Immature natural killer cell (primary cell): Measurements from ENCODE around the gene SLC1A5. TPM values are rescaled to one million over a fixed set of nuclear protein-coding genes. Genes with fewer than 3 reads are reported as not detected.
"Not testable (repeated sequence)": the region's sequence is repeated elsewhere in the genome, so short reads cannot be mapped to it uniquely, and the experiment has no call there.

Experiments
- DNase-seq, 3 donors: peaks; one replicate each; pipeline ENCODE4 v3.0.0; 2022; ENCODE audit warnings: mixed read lengths in 1 of 3
- H3K27ac Mint-ChIP-seq, 6 donors: one replicate each; pipeline ENCODE4 v1.8.0; 2020; ENCODE audit warnings: mixed read lengths in 6 of 6, mild to moderate bottlenecking in 5 of 6, inconsistent platforms in 4 of 6, moderate library complexity in 3 of 6
- H3K27me3 Mint-ChIP-seq, 3 donors: one replicate each; pipeline ENCODE4 v1.8.0; 2020 to 2021; ENCODE audit warnings: low read depth in 3 of 3, mild to moderate bottlenecking in 3 of 3, mixed read lengths in 3 of 3, moderate library complexity in 3 of 3, inconsistent platforms in 1 of 3
- H3K36me3 Mint-ChIP-seq, 3 donors: one replicate each; pipeline ENCODE4 v1.8.0; 2020; ENCODE audit warnings: mixed read lengths in 3 of 3, inconsistent platforms in 2 of 3, mild to moderate bottlenecking in 2 of 3
- H3K4me1 Mint-ChIP-seq, 2 donors: one replicate each; pipeline ENCODE4 v1.8.0; 2020; ENCODE audit warnings: inconsistent platforms in 2 of 2, mild to moderate bottlenecking in 2 of 2, mixed read lengths in 2 of 2, moderate library complexity in 1 of 2
- H3K4me3 Mint-ChIP-seq, 5 donors: one replicate each; pipeline ENCODE4 v1.8.0; 2020; ENCODE audit warnings: mild to moderate bottlenecking in 5 of 5, mixed read lengths in 5 of 5, inconsistent platforms in 3 of 5, moderate library complexity in 3 of 5
- H3K9me3 Mint-ChIP-seq, 6 donors: one replicate each; pipeline ENCODE4 v1.8.0; 2020; ENCODE audit warnings: mild to moderate bottlenecking in 6 of 6, mixed read lengths in 6 of 6, inconsistent platforms in 4 of 6, moderate library complexity in 3 of 6
- polyA plus RNA-seq, 3 donors: library from polyadenylated mRNA; unstranded; fragments of 300-500 nt; fragmentation: Illumina TruSeq; gene quantifications; one replicate each; pipeline ENCODE4 v1.2.3, GENCODE V29; 2021

The SLC1A5 gene
- polyA plus RNA-seq, result 10 to 100 TPM; 17.4 to 37.7 (median 32.6) TPM

DNA sequence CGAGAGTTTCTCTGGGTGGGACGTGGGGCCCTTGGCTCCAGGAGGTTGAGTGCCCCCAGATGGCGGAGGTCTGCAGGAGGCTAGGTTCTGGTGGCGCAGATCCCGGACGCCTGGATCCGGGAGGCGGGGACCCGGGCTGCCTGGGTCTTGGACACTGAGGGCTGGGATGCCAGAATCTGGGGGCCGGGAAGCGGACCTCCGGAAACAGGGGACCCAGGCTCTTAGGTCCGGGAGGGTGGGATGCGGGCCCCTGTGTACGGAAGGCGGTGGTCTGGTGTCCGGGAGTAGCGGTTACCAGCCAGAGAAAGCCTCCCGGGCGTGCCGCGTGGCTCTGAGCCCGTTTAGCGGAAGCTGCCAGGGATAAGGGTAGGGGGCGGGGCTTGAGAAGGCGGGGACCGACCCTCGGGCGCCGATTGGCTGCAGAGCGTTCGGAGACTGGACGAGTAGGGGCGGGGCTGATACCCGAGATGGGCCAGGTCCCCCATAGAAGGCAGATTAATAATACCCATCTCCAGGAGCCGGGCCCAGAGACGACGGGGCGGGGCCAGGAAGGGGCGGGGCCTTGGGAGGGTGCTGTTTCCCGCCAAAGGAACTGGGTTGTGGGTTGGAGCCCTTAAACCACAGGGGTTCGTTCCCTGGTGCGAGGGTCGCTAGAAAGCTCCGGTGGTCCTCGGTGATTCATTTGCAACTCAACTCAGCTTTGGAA, at the start of gene SLC1A5:
Gene SLC1A5 (minus strand): TSS at position 333 of the 706 bp plus-strand sequence. CDS start 629 bp downstream, outside the sequence.
- Mint-ChIP-seq H3K9me3 (no peaks in the 10 kb centered on the region), H3K27ac (peak within 1 kb of the TSS; percentile 82 to 93 (median 92)), H3K27me3 (peaks cover 0 to 6% (median 5%) of the 10 kb centered on the region in 3 donors), H3K4me1 (peaks cover 60 to 67% of the 10 kb centered on the region in 2 donors), H3K36me3 (no peaks in the 10 kb centered on the region), H3K4me3 (peak within 1 kb of the TSS; percentile 87 to 96 (median 92))
- DNase-seq, result peak; percentile 90 to 94 (median 92)

DNA sequence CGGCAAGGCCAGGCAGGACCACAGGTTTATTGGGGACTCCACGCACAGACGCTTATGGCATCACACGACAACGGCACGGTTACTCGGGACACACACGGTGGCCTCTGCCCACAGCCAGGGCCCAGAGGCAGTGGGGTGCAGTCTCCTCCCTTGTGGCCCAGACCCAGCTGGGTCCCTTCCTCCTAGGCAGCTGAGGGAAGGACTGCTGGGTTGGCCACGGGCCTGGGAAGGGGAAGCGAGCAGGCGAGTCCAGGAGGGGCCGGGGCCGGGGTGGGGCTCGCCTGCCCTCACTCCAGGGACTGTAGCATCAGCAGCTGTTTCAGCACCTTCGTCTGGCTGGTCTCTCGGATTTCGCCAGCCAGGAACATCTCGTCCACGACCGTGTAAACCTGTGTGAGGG, 49.8 kb upstream of the SLC1A5 start:
- Mint-ChIP-seq H3K36me3 (peaks cover 5 to 16% (median 6%) of the 10 kb centered on the region in 3 donors), H3K9me3 (no peaks in the 10 kb centered on the region), H3K27ac (no peak overlapping the region)

DNA sequence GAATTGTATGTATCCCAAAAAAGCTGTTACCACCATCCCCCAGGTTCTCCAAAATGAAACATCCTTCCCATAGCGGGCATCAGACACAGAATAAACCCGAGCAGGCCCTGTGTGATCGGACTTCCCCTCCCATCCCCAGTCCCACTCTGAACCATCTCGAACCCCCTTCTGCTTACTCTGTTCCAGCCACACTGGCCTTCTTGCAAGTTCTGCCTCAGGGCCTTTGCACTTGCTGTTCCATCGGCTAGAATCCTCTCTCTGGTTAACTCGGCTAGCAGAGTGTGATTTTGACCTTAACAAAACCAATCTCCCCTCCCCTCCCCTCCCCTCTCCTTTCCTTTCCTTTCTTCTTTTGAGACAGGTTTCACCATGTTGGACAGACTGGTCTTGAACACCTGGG, 46.6 kb upstream of the SLC1A5 start:
- Mint-ChIP-seq H3K27me3 (peaks cover 0 to 2% (median 1%) of the 10 kb centered on the region in 3 donors), H3K4me3 (no peak overlapping the region), H3K36me3 (peaks cover 0 to 10% (median 3%) of the 10 kb centered on the region in 3 donors), H3K27ac (no peak overlapping the region), H3K9me3 (no peaks in the 10 kb centered on the region), H3K4me1 (peaks cover 0 to under 1% of the 10 kb centered on the region in 2 donors)
- no peak for DNase-seq

More for the DNA sequence above, 49.8 kb upstream of the SLC1A5 start:
- no peak overlapping the region for H3K4me3 Mint-ChIP-seq
- no peak for DNase-seq
- H3K27me3 Mint-ChIP-seq, result peaks cover 0 to 3% (median 0%) of the 10 kb centered on the region in 3 donors
- H3K4me1 Mint-ChIP-seq, result no peaks in the 10 kb centered on the region

DNA sequence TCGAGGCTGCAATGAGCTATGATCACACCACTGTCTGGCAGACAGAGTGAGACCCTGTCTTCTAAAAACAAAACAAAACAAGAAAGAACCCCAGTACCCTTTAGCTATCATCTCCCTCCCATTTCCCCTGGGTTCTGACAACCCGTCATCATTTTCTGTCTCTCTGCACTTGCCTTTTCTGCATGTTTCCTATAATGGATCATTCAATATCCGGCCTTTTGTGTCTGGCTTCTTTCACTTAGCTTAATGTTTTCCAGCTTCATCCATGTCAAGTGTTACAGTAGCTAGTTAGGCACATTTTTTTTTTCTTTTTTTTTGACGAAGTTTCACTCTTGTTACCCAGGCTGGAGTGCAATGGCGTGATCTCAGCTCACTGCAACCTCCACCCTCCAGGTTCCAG, 45.7 kb upstream of the SLC1A5 start:
- H3K27me3 Mint-ChIP-seq, result peaks cover 0 to 2% (median 0%) of the 10 kb centered on the region in 3 donors
- peaks cover 0 to 10% (median 3%) of the 10 kb centered on the region in 3 donors for H3K36me3 Mint-ChIP-seq
- H3K4me1 Mint-ChIP-seq, result peaks cover 0 to 1% of the 10 kb centered on the region in 2 donors
- no peak overlapping the region for H3K4me3 Mint-ChIP-seq
- no peak for DNase-seq
- no peaks in the 10 kb centered on the region for H3K9me3 Mint-ChIP-seq
- no peak overlapping the region for H3K27ac Mint-ChIP-seq

DNA sequence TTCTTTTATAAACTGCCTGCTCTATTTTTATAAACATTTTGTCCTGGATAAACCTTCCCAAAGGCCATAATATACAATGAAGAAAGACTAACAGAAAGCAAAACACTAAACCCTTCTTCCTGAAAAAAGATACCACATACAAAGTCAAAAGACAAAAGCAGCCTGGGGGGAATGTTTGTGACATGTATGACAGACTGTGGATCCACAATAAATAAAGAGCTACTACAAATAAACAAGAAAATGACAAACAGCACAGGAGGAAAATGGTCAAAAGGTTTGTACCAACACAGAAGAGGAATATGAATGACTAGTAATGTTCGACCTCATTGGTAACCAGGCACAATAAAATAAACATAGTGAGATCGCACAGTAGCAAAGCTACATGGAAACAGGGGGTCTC, 42.5 kb upstream of the SLC1A5 start:
- no peak overlapping the region for H3K27ac Mint-ChIP-seq
- H3K27me3 Mint-ChIP-seq, result peaks cover 0 to 2% (median 0%) of the 10 kb centered on the region in 3 donors
- no peak overlapping the region for H3K4me3 Mint-ChIP-seq
- H3K36me3 Mint-ChIP-seq, result no peaks in the 10 kb centered on the region
- H3K9me3 Mint-ChIP-seq, result no peaks in the 10 kb centered on the region
- peaks cover 0 to 1% of the 10 kb centered on the region in 2 donors for H3K4me1 Mint-ChIP-seq
- no peak for DNase-seq

DNA sequence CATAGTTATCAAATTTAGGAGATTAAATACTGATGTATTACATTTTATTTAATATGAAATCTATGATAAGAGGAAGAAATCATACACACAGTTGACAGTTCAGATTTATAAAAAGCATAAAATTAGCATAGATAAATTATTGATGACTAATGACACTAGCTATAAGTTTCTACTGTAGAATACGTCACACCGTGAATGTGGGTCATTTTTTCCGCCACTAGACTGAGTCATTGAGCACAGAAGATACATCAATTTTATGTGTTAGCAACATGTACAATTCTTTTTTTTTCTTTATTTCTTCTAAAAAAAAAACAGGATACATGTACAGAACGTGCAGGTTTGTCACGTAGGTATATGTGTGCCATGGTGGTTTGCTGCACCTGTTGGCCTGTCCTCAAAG, 40.1 kb upstream of the SLC1A5 start:
- Mint-ChIP-seq H3K36me3 (no peaks in the 10 kb centered on the region), H3K9me3 (no peaks in the 10 kb centered on the region), H3K4me1 (peaks cover 0 to 5% of the 10 kb centered on the region in 2 donors), H3K4me3 (no peak overlapping the region), H3K27me3 (peaks cover 0 to 2% (median 2%) of the 10 kb centered on the region in 3 donors), H3K27ac (no peak overlapping the region)
- no peak for DNase-seq

DNA sequence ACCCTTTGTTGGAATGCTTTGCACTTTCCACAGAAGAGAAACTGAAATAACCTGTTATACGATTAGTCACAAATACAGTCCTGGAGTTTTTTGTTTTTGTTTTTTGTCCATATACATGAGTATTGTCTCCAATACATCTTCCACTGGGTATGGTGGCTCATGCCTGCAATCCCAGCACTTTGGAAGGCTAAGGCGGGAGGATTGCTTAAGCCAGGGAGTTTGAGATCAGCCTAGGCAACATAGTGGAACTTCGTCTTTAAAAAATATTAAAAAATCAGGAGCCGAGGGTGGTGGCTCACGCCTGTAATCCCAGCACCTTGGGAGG, 37.3 kb upstream of the SLC1A5 start:
- H3K9me3 Mint-ChIP-seq, result no peaks in the 10 kb centered on the region
- no peaks in the 10 kb centered on the region for H3K36me3 Mint-ChIP-seq
- peak overlapping the region in 2 of 6 donors; percentile 68 to 75 for H3K27ac Mint-ChIP-seq
- DNase-seq, result no peak
- H3K4me3 Mint-ChIP-seq, result no peak overlapping the region
- peaks cover 12 to 22% of the 10 kb centered on the region in 2 donors for H3K4me1 Mint-ChIP-seq
- H3K27me3 Mint-ChIP-seq, result peaks cover 0 to 2% (median 0%) of the 10 kb centered on the region in 3 donors

DNA sequence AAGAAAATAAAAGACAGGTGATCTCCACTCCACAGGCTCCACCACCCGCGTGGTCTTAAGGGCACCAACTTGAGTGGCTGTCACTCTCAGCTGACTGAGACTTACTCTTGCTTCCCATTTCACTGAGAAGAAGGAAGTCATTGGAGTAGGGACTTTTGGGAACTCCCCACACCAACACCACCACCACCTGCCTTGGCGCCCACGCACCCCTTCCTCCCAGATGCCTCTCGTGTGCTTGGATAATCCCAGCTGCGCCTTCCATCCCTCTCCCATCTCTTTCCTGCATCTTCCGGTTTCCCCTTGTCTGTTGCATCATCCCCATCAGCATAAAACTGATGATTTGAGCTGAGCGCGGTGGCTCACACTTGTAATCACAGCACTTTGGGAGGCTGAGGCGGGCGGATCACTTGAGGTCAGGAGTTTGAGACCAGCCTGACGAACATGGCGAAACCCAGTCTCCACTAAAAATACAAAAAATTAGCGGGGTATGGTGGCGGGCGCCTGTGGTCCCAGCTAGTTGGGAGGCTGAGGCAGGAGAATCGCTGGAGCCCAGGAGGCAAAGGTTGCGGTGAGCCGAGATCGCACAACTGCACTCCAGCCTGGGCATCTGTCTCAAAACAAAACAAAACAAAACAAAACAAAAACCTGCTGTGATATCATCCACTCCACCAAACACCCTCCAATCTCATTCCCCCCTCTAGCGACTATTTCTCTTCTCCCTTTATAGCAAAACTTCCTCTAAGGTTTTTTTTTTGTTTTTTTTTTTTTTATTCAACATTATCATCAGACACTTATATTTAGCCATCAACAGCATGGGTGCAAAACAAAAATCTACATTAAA, 36.7 kb upstream of the SLC1A5 start:
- no peaks in the 10 kb centered on the region for H3K9me3 Mint-ChIP-seq
- DNase-seq, result peak in 1 of 3 donors; percentile 38
- peaks cover 17 to 26% of the 10 kb centered on the region in 2 donors for H3K4me1 Mint-ChIP-seq
- peak overlapping the region in 2 of 5 donors; percentile 3 to 18 for H3K4me3 Mint-ChIP-seq
- peak overlapping the region; percentile 5 to 75 (median 58) for H3K27ac Mint-ChIP-seq
- peaks cover 0 to 2% (median 0%) of the 10 kb centered on the region in 3 donors for H3K27me3 Mint-ChIP-seq
- H3K36me3 Mint-ChIP-seq, result no peaks in the 10 kb centered on the region

DNA sequence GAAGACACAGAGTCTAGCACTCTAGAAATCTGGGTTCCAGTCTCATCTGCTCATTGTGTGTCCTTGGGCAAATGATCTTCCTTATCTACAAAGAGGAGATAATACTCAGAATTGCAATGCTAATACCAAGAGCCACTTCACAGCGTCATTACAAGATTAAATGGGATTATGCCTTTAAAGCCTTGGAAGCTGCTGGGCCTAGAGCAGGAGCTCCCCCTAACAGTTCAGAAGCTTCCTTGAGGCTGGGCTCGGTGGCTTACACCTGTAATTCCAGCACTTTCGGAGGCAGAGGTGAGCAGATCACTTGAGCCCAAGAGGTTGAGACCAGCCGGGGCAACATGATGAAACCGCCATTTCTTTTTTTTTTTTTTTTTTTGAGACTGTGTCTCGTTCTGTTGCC, 34.7 kb upstream of the SLC1A5 start:
- Mint-ChIP-seq H3K9me3 (no peaks in the 10 kb centered on the region), H3K4me1 (peaks cover 22 to 31% of the 10 kb centered on the region in 2 donors), H3K27me3 (peaks cover 0 to 2% (median 0%) of the 10 kb centered on the region in 3 donors), H3K4me3 (no peak overlapping the region), H3K27ac (peak overlapping the region in 1 of 6 donors; percentile 62), H3K36me3 (no peaks in the 10 kb centered on the region)
- DNase-seq, result no peak

DNA sequence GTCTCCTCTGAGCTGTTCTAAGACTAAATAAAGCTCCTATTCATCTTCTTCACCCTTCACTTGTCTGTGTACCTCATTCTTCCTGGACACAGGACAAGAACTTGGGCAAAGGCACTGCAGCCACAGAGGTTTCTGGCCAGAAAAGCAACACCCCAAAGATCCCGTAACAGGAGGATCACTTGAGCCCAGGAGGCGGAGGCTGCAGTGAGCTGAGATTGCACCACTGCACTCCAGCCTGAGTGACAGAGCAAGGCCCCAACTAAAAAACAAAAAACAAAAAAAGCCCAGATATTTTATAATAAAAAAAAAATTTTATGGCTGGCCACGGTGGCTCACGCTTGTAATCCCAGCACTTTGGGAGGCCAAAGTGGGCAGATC, 34.0 kb upstream of the SLC1A5 start:
- not testable (repeated sequence) for DNase-seq, H3K36me3 Mint-ChIP-seq, H3K27me3 Mint-ChIP-seq, H3K9me3 Mint-ChIP-seq
- H3K27ac Mint-ChIP-seq, result peak overlapping the region; percentile 64 to 87 (median 74)
- peak overlapping the region in 2 of 5 donors; percentile 24 to 45 for H3K4me3 Mint-ChIP-seq
- H3K4me1 Mint-ChIP-seq, result peaks cover 22 to 31% of the 10 kb centered on the region in 2 donors

DNA sequence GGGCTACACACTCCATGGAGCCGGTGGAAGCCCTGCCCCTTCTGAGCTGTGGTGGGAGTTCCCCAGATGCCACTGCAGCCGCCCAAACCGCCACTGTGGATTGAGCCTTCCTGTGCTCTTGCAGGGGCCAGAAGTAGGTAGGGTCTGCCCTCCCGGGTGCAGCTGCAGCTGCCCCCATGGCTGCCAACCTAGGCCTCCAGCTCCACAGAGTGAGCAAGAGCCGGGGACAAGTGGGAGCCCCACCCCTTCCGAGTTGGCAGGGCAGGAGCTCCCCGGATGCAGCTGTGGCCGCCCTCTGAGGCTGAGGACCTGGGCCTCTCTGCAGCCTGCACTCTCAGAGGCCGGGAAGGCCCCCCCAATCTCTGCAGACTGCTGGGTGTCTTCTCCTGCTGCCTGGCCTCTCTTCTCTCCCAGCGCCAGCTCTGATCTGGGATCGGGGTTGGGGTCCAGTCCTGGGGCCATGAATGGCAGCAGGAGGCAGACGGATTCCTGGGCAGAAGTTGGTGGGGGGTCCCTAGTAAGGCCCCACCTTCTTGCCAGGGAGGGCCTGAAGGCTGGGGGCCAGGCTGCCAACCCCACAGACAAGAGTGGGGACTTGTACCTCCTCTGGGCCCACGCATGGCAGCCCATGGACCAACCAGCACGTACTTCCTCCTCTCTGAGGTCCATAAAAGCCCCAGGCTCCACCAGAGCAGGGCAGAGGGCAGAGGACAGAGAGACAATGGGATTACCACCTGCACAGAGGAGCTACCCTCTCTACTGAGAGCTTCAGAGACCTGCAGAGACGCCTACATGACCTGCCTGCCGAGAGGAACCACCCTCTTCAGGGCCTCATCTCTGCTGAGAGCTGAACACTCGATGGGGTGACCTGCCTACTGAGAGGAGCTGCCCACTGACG, 33.4 kb upstream of the SLC1A5 start:
- H3K4me3 Mint-ChIP-seq, result peak overlapping the region in 3 of 5 donors; percentile 17 to 63 (median 44)
- no peaks in the 10 kb centered on the region for H3K36me3 Mint-ChIP-seq
- DNase-seq, result peak; percentile 39 to 53 (median 41)
- peaks cover 0 to 3% (median 0%) of the 10 kb centered on the region in 3 donors for H3K27me3 Mint-ChIP-seq
- peak overlapping the region; percentile 64 to 87 (median 74) for H3K27ac Mint-ChIP-seq
- peaks cover 22 to 31% of the 10 kb centered on the region in 2 donors for H3K4me1 Mint-ChIP-seq
- no peaks in the 10 kb centered on the region for H3K9me3 Mint-ChIP-seq

DNA sequence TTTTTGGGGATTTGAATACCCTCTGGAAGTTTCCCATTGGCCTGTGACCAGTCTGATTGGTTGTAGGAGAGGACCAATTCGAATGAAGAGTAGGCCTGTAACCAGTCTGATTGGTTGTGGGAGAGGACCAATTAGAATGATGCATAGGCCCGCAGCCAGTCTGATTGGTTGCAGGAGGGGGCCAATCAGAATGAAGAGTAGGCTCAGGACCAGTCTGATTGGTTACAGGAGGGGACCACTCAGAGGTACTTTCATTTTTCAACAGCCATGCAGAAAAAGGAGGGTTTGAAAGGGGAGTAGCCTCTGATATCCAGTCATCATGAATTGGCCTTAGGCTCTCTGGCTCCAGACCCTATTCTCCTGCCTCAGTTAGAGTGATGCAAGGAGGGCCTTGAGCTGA, 30.4 kb upstream of the SLC1A5 start:
- Mint-ChIP-seq H3K27ac (peak overlapping the region in 1 of 6 donors; percentile 35), H3K27me3 (peaks cover 0 to 3% (median 0%) of the 10 kb centered on the region in 3 donors), H3K4me3 (no peak overlapping the region), H3K9me3 (no peaks in the 10 kb centered on the region), H3K4me1 (peaks cover 22 to 27% of the 10 kb centered on the region in 2 donors), H3K36me3 (no peaks in the 10 kb centered on the region)
- no peak for DNase-seq
